Dermis blood vessel endothelial cell (primary cell): ENCODE results near the gene CDHR5. TPM values are rescaled to one million over a fixed set of nuclear protein-coding genes. Genes with fewer than 3 reads are reported as not detected.

Source experiments
- DNase-seq: peaks from one replicate; pipeline ENCODE4 v3.0.0; 2010
- total RNA-seq: library from RNA; depleted of rRNA; stranded (reverse); fragments of >200 nt; gene quantifications from 2 replicates; pipeline ENCODE4 v1.2.3, GENCODE V29; 2014

The CDHR5 gene
- total RNA-seq, 1 donor from 2014 or later: not detected

GRCh38 chr11:621838-622237 is 2.9 kb downstream of the CDHR5 start:
- DNase-seq: no peak

GRCh38 chr11:620935-621814 is 3.6 kb downstream of the CDHR5 start:
- DNase-seq: no peak

- DNase-seq: no peak
Observed at GRCh38 chr11:620201-620600, 4.6 kb downstream of the CDHR5 start.

GRCh38 chr11:619628-620050 is 5.1 kb downstream of the CDHR5 start:
- DNase-seq: no peak

GRCh38 chr11:618856-619627 is 5.7 kb downstream of the CDHR5 start:
- no peak for DNase-seq

- DNase-seq: no peak
Observed at GRCh38 chr11:617912-618682, 6.7 kb downstream of the CDHR5 start.

- DNase-seq: no peak
Observed at GRCh38 chr11:617199-617911, 7.4 kb downstream of the CDHR5 start.

- DNase-seq: no peak
Observed at GRCh38 chr11:616320-617198, 8.2 kb downstream of the CDHR5 start.

GRCh38 chr11:615504-616319 is 9.0 kb downstream of the CDHR5 start, which contains the start of gene IRF7:
TSS of gene IRF7 (minus strand) at chr11:615950. CDS start at chr11:615364, 586 bp downstream.
- peak; percentile 94 for DNase-seq

- no peak for DNase-seq
Observed at GRCh38 chr11:614623-615503, 9.9 kb downstream of the CDHR5 start.

GRCh38 chr11:614021-614622 is 10.6 kb downstream of the CDHR5 start:
- no peak for DNase-seq

GRCh38 chr11:613369-613968 is 11.3 kb downstream of the CDHR5 start:
- DNase-seq: peak; percentile 80

- DNase-seq: no peak
Observed at GRCh38 chr11:612961-613300, 11.8 kb downstream of the CDHR5 start.

GRCh38 chr11:612201-612960 is 12.4 kb downstream of the CDHR5 start:
- DNase-seq: peak; percentile 45

GRCh38 chr11:611001-611996 is 13.5 kb downstream of the CDHR5 start:
- DNase-seq: no peak

- no peak for DNase-seq
Observed at GRCh38 chr11:610146-610801, 14.5 kb downstream of the CDHR5 start.
